AG04450 (cell line): ENCODE results near the gene OCLN. TPM values are rescaled to one million over a fixed set of nuclear protein-coding genes. Genes with fewer than 3 reads are reported as not detected.

Experiments used
- CTCF ChIA-PET: fragments of 300-600, 350-600 bp; formaldehyde crosslinking; extraction: SDS; loops from one replicate; lab custom pipeline; 2022; ENCODE audit warnings: antibody characterized with exemption, inconsistent platforms; lab: Charles Lee
- POLR2A ChIA-PET: fragments of 350-600 bp; formaldehyde crosslinking; extraction: SDS; loops from one replicate; lab custom pipeline; 2021; ENCODE audit warnings: antibody characterized with exemption, inconsistent platforms; lab: Yijun Ruan, JAX
- DNase-seq: peaks from one replicate; pipeline ENCODE4 v3.0.0-alpha.2; 2011; ENCODE audit warnings: low read depth, low spot score
- H3K27ac ChIP-seq: one replicate; pipeline ENCODE4 v1.5.1; 2012; ENCODE audit warnings: low read depth, low read length, control low read depth
- H3K27me3 ChIP-seq: one replicate; pipeline ENCODE4 v1.6.0; 2012; ENCODE audit warnings: low read length; ENCODE audit not compliant: control insufficient read depth, insufficient read depth
- H3K4me3 ChIP-seq: 2 replicates; pipeline ENCODE4 v1.5.1; 2011; ENCODE audit warnings: mild to moderate bottlenecking, low read depth, low read length, control low read depth
- H3K9me3 ChIP-seq: 2 replicates; pipeline ENCODE4 v1.5.1; 2012; ENCODE audit warnings: low read length; ENCODE audit not compliant: control insufficient read depth, insufficient read depth
- polyA plus RNA-seq: library from polyadenylated mRNA; depleted of rRNA; stranded (reverse); fragments of >200 nt; gene quantifications from 2 replicates; pipeline ENCODE4 v1.2.3, GENCODE V29; 2011
- TF ChIP-seq, protein P1 (sequence below): IDR thresholded peaks from 2 replicates; pipeline ENCODE4 v1.5.1; 2011; ENCODE audit warnings: low read depth, low read length, control low read depth, inconsistent platforms

Gene OCLN
- polyA plus RNA-seq, 1 experiment: 2.1 TPM

DNA sequence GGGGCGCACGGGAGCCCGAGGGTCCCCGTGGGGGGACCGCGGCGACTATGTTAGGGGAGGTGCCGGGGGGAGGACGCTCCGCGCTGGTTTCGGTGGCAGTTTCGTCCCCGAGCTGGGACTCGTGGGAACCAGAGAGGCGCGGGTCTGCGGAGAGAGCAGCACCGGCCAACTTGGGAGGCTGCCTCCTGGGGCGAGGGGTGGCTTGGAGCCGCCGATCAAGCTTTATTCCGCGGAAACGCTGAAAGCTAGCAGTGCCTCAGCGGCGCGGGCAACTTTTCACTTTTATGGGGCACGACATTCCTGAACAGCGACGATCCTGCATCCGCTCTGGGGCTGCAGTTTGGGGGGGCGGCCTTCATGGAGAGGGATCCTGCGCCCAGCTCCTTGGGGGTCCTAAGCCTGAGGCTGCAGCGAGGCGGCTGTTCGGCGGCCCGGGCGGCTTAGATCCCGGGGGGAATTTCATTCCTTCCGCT lies 369 bp downstream of the OCLN start:
- POLR2A ChIA-PET: no interaction called here
- Histone ChIP-seq H3K4me3 (peak overlapping the region; percentile 61), H3K27ac (no peak overlapping the region), H3K27me3 (peaks cover 36% of the 10 kb centered on the region), H3K9me3 (peaks cover 9% of the 10 kb centered on the region; the same call in 1 of the 2 replicates)
- TF ChIP-seq, protein P1, sequence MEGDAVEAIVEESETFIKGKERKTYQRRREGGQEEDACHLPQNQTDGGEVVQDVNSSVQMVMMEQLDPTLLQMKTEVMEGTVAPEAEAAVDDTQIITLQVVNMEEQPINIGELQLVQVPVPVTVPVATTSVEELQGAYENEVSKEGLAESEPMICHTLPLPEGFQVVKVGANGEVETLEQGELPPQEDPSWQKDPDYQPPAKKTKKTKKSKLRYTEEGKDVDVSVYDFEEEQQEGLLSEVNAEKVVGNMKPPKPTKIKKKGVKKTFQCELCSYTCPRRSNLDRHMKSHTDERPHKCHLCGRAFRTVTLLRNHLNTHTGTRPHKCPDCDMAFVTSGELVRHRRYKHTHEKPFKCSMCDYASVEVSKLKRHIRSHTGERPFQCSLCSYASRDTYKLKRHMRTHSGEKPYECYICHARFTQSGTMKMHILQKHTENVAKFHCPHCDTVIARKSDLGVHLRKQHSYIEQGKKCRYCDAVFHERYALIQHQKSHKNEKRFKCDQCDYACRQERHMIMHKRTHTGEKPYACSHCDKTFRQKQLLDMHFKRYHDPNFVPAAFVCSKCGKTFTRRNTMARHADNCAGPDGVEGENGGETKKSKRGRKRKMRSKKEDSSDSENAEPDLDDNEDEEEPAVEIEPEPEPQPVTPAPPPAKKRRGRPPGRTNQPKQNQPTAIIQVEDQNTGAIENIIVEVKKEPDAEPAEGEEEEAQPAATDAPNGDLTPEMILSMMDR: no peak
- CTCF ChIA-PET: interaction anchor here (1.1 kb wide), 1 partner anchor 9 kb away, joined by 3 read pairs; no protein-coding TSS in a partner anchor
- DNase-seq: no peak

DNA sequence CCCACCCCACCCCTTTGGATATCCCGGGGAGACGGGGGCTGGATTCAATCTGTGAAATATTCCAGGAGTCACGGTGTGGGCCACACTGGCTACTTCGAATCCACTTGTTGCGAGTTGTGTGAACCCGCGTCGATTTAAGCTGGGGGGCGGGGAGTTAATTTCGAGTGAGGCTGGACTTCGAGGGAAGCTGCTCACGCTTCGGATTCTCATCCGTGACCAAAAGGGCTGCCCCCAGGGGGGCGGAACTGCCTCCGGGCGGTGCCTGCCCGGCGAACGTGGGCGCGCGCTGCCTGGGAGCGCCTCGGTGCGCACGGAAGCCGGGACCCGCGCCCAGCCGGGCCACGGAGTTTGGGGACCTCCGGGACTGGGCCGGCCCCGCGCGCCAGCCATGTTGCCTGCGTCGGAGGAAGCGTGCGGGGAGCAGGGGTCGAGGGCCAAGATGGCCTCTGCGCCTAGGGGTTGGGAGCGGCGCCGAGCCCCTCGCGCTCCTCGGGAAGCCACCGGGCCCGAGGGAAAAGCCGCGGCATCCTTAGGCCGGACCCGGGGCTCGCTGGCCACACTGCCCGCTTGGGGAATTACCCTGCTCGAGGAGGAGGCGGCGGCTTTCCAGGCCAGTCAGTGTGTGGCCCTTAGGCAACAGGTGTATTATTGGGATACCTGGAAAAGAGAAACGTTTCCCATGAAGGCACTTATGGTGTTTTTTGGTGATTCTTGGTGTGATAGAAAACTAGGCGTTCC lies 975 bp downstream of the OCLN start:
- CTCF ChIA-PET: interaction anchor here (1.1 kb wide), 1 partner anchor 9 kb away, joined by 3 read pairs; no protein-coding TSS in a partner anchor
- no peak for DNase-seq
- H3K27ac ChIP-seq: no peak overlapping the region
- H3K4me3 ChIP-seq: peak overlapping the region; percentile 61
- H3K9me3 ChIP-seq: peaks cover 9% of the 10 kb centered on the region; the same call in 1 of the 2 replicates
- H3K27me3 ChIP-seq: peaks cover 36% of the 10 kb centered on the region
- POLR2A ChIA-PET: no interaction called here
- TF ChIP-seq, protein P1: no peak

DNA sequence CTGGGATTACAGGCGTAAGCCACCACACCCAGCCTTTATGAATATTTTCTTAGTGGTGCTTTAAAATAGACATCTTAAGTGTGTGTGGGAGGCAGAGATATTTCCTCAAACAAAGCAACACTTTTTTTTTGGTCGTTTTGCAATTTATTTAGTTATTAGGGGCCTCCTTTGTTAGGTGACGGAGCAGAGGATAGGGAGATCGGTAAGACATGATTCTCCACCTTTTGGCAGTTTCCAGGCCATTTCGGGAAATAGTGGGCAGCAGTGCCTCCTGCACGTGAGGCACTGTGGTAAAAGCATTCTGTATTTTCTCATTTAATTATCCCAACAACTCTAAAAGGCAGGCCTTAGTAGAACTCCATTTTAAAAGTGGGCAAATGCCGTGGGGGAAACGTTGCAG lies 1.9 kb downstream of the OCLN start:
- POLR2A ChIA-PET: no interaction called here
- Histone ChIP-seq H3K27me3 (peaks cover 36% of the 10 kb centered on the region), H3K9me3 (peaks cover 9% of the 10 kb centered on the region; the same call in 1 of the 2 replicates)

DNA sequence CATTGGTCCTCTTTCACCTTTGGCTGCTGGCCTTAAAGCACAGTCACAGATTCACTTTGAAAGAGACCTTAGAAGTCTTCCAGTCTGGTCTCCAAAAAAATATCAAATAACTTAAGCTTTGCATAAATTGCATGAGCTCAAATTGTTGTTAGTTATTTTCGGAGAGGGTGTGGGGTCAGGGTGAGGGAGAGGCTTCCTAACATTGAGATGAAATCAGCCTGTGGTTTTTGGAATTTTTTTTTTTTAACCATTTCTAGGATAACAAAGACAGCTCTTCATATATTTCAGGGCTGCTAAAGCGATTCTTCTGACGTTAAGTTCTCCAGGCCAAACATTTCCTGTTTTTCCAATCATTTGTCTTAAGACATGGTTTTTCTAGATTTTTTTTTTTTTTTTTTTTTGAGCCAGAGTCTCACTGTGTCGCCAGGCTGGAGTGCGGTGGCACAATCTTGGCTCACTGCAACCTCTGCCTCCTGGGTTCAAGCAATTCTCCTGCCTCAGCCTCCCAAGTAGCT lies 4.5 kb downstream of the OCLN start:
- CTCF ChIA-PET: interaction anchor here (0.7 to 0.8 kb wide), 2 partner anchors 19 to 403 kb away, joined by 4 to 9 read pairs; partner anchors contain the start of gene SLC30A5
- TF ChIP-seq, protein P1: no peak
- peaks cover 9% of the 10 kb centered on the region; the same call in 1 of the 2 replicates for H3K9me3 ChIP-seq
- no peak overlapping the region for H3K4me3 ChIP-seq
- POLR2A ChIA-PET: no interaction called here
- peaks cover 26% of the 10 kb centered on the region for H3K27me3 ChIP-seq
- DNase-seq: no peak
- no peak overlapping the region for H3K27ac ChIP-seq

More for the DNA sequence above, 1.9 kb downstream of the OCLN start:
- DNase-seq: no peak
- TF ChIP-seq, protein P1: no peak
- H3K4me3 ChIP-seq: no peak overlapping the region
- CTCF ChIA-PET: no interaction called here
- H3K27ac ChIP-seq: no peak overlapping the region

DNA sequence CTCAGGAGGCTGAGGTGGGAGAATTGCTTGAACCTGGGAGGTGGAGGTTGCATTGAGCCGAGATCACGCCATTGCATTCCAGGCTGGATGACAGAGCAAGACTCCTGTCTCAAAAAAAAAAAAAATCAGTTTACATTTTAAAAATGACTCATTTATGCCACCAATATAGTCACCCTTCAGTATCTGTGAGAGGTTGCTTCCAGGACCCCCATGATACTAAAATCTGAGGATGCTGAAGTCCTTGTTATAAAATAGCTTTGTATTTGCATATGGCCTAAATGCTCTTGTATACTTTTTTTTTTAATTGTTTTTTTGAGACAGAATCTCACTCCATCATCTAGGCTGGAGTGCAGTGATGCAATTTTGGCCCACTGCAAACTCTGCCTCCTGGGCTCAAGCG lies 5.8 kb downstream of the OCLN start:
- H3K27ac ChIP-seq: no peak overlapping the region
- TF ChIP-seq, protein P1: no peak
- H3K4me3 ChIP-seq: no peak overlapping the region
- DNase-seq: no peak
- H3K27me3 ChIP-seq: peaks cover 12% of the 10 kb centered on the region
- ChIA-PET POLR2A (no interaction called here), CTCF (interaction anchor here (0.6 kb wide), 1 partner anchor 12 kb away, joined by 3 read pairs; no protein-coding TSS in a partner anchor)
- H3K9me3 ChIP-seq: no peaks in the 10 kb centered on the region
